AG08396 (cell line): ENCODE data around the gene OR51E1.

Source experiments
- DNase-seq: peaks from one replicate; pipeline ENCODE4 v3.0.0; 2012; ENCODE audit warnings: low spot score, mixed read lengths

OR51E1 gene

GRCh38 chr11:4643682-4644081 is at the start of gene OR51E1:
TSS of gene OR51E1 (plus strand) at chr11:4643982. CDS start at chr11:4652527, 8,545 bp downstream.
- no peak for DNase-seq

- DNase-seq: no peak
Observed at GRCh38 chr11:4605057-4605456, 38.7 kb upstream of the OR51E1 start.

- no peak for DNase-seq
Observed at GRCh38 chr11:4606231-4607015, 37.4 kb upstream of the OR51E1 start.

- DNase-seq: no peak
Observed at GRCh38 chr11:4607096-4607495, 36.7 kb upstream of the OR51E1 start.

- DNase-seq: peak; percentile 99
Observed at GRCh38 chr11:4607781-4608666, 35.8 kb upstream of the OR51E1 start, which contains the start of gene TRIM68. TSS of gene TRIM68 (minus strand) at chr11:4608231. CDS start at chr11:4605504, 2,727 bp downstream.

GRCh38 chr11:4610258-4610935 is 33.4 kb upstream of the OR51E1 start:
- DNase-seq: no peak

- DNase-seq: no peak
Observed at GRCh38 chr11:4611986-4612385, 31.8 kb upstream of the OR51E1 start.

GRCh38 chr11:4615856-4616444 is 27.8 kb upstream of the OR51E1 start:
- no peak for DNase-seq

GRCh38 chr11:4619514-4619913 is 24.3 kb upstream of the OR51E1 start:
- no peak for DNase-seq

GRCh38 chr11:4626207-4627099 is 17.3 kb upstream of the OR51E1 start:
- peak; percentile 44 for DNase-seq

GRCh38 chr11:4636136-4636535 is 7.6 kb upstream of the OR51E1 start:
- DNase-seq: no peak

GRCh38 chr11:4636962-4637661 is 6.7 kb upstream of the OR51E1 start, which contains the start of gene OR51D1:
TSS of gene OR51D1 (plus strand) at chr11:4637477. CDS start at chr11:4639791, 2,314 bp downstream.
- peak; percentile 84 for DNase-seq

GRCh38 chr11:4637662-4638047 is 6.1 kb upstream of the OR51E1 start:
- no peak for DNase-seq

GRCh38 chr11:4639931-4640330 is 3.9 kb upstream of the OR51E1 start:
- no peak for DNase-seq

- no peak for DNase-seq
Observed at GRCh38 chr11:4641501-4641900, 2.3 kb upstream of the OR51E1 start.

GRCh38 chr11:4642043-4642442 is 1.7 kb upstream of the OR51E1 start:
- no peak for DNase-seq

GRCh38 chr11:4643076-4643475 is 706 bp upstream of the OR51E1 start:
- no peak for DNase-seq

GRCh38 chr11:4644233-4644632 is 451 bp downstream of the OR51E1 start:
- DNase-seq: no peak

- no peak for DNase-seq
Observed at GRCh38 chr11:4645974-4646373, 2.2 kb downstream of the OR51E1 start.

GRCh38 chr11:4647766-4648165 is 4.0 kb downstream of the OR51E1 start:
- DNase-seq: no peak
